Neural cell (in vitro differentiated cells): ENCODE results near the gene CREB3L2. TPM values are rescaled to one million over a fixed set of nuclear protein-coding genes. Genes with fewer than 3 reads are reported as not detected.

Experiments used
- H2AFZ ChIP-seq: fragments of 200-600, 300-800 bp; sonication (generic), shearing (Covaris generic); 2 replicates; pipeline ENCODE4 v1.6.0; 2014; ENCODE audit warnings: low read depth, mild to moderate bottlenecking, antibody characterized with exemption, low read length, moderate library complexity
- H3F3A ChIP-seq: fragments of 200-600 bp; shearing (Covaris generic); 2 replicates; pipeline ENCODE4 v1.6.1; 2016; ENCODE audit warnings: mild to moderate bottlenecking, moderate library complexity, mixed read lengths, antibody characterized with exemption, low read length; ENCODE audit not compliant: insufficient read depth, poor library complexity, severe bottlenecking
- H3K27ac ChIP-seq: fragments of 200-600, 300-800 bp; sonication (generic), shearing (Covaris generic); 2 replicates; pipeline ENCODE4 v1.5.1; 2014; ENCODE audit warnings: mild to moderate bottlenecking, low read length, moderate library complexity
- H3K27me3 ChIP-seq: fragments of 300-800, 200-600 bp; sonication (generic), shearing (Covaris generic); 2 replicates; pipeline ENCODE4 v1.6.0; 2014; ENCODE audit warnings: mild to moderate bottlenecking, low read depth, low read length, moderate library complexity; ENCODE audit not compliant: insufficient read depth
- H3K36me3 ChIP-seq: fragments of 300-800, 200-600 bp; sonication (generic), shearing (Covaris generic); 2 replicates; pipeline ENCODE4 v1.5.1; 2014; ENCODE audit warnings: mild to moderate bottlenecking, antibody characterized with exemption, low read length, moderate library complexity; ENCODE audit not compliant: insufficient read depth
- H3K4me2 ChIP-seq: fragments of 300-800, 200-600 bp; sonication (generic), shearing (Covaris generic); 2 replicates; pipeline ENCODE4 v1.6.0; 2014; ENCODE audit warnings: mild to moderate bottlenecking, low read length
- H3K4me3 ChIP-seq: fragments of 300-800, 200-600 bp; sonication (generic), shearing (Covaris generic); 2 replicates; pipeline ENCODE4 v1.5.1; 2014; ENCODE audit warnings: mild to moderate bottlenecking, low read length, moderate library complexity
- H3K79me2 ChIP-seq: fragments of 200-600 bp; shearing (Covaris generic); replicated peaks from 2 replicates; pipeline ENCODE4 v1.6.0; 2014; ENCODE audit warnings: mild to moderate bottlenecking, low read length, moderate library complexity; ENCODE audit not compliant: insufficient read depth
- H3K9ac ChIP-seq: fragments of 300-800, 200-600 bp; sonication (generic), shearing (Covaris generic); 2 replicates; pipeline ENCODE4 v1.6.1; 2016; ENCODE audit warnings: mild to moderate bottlenecking, low read length, mixed read lengths
- H3K9me2 ChIP-seq: fragments of 200-600 bp; shearing (Covaris generic); 2 replicates; pipeline ENCODE4 v1.6.1; 2016; ENCODE audit warnings: mild to moderate bottlenecking, low read length, mixed read lengths; ENCODE audit not compliant: insufficient read depth
- H3K9me3 ChIP-seq: fragments of 200-600, 300-800 bp; sonication (generic), shearing (Covaris generic); 2 replicates; pipeline ENCODE4 v1.6.1; 2016; ENCODE audit warnings: mild to moderate bottlenecking, mixed run types, low read length, moderate library complexity, mixed read lengths
- H4K20me1 ChIP-seq: fragments of 200-600 bp; shearing (Covaris generic); 2 replicates; pipeline ENCODE4 v1.6.1; 2016; ENCODE audit warnings: mild to moderate bottlenecking, mixed run types; ENCODE audit not compliant: insufficient read depth
- EP300 ChIP-seq: fragments of 450-650 bp; conservative IDR thresholded peaks from 2 replicates; pipeline ENCODE4 v1.6.1; 2014; ENCODE audit warnings: antibody characterized with exemption, mild to moderate bottlenecking, moderate library complexity; ENCODE audit not compliant: poor library complexity, severe bottlenecking
- EZH2 ChIP-seq: fragments of 200-600, 300-800 bp; shearing (Covaris generic), sonication (generic); IDR thresholded peaks from 2 replicates; pipeline ENCODE4 v1.6.1; 2014; ENCODE audit warnings: antibody characterized with exemption, low read length, borderline replicate concordance, mild to moderate bottlenecking; ENCODE audit not compliant: insufficient read depth, poor library complexity, severe bottlenecking
- MXI1 ChIP-seq: fragments of 450-650 bp; conservative IDR thresholded peaks from 2 replicates; pipeline ENCODE4 v1.6.1; 2014; ENCODE audit warnings: antibody characterized with exemption, mild to moderate bottlenecking; ENCODE audit not compliant: poor library complexity, severe bottlenecking
- POLR2AphosphoS5 ChIP-seq: IDR thresholded peaks from 2 replicates; pipeline ENCODE4 v1.6.1; 2012
- RAD21 ChIP-seq: fragments of 450-650 bp; conservative IDR thresholded peaks from 2 replicates; pipeline ENCODE4 v1.6.1; 2014; ENCODE audit warnings: antibody characterized with exemption, mild to moderate bottlenecking, moderate library complexity
- REST ChIP-seq: IDR thresholded peaks from 2 replicates; pipeline ENCODE4 v1.6.1; 2012; ENCODE audit warnings: borderline replicate concordance
- SMC3 ChIP-seq: fragments of 450-650 bp; conservative IDR thresholded peaks from 2 replicates; pipeline ENCODE4 v1.6.1; 2014; ENCODE audit warnings: antibody characterized with exemption, mild to moderate bottlenecking, moderate library complexity; ENCODE audit not compliant: poor library complexity
- TAF1 ChIP-seq: IDR thresholded peaks from 2 replicates; pipeline ENCODE4 v1.6.1; 2012; ENCODE audit warnings: low read depth
- polyA plus RNA-seq: library from polyadenylated mRNA; depleted of rRNA; stranded (reverse); fragments of >200 nt; gene quantifications from 2 replicates; pipeline ENCODE4 v1.2.3, GENCODE V29; 2014
- TF ChIP-seq, protein P1 (sequence below): fragments of 450-650 bp; IDR thresholded peaks from 2 replicates; pipeline ENCODE4 v1.5.1; 2014; ENCODE audit warnings: antibody characterized with exemption, mild to moderate bottlenecking, moderate library complexity; ENCODE audit not compliant: poor library complexity, severe bottlenecking

CREB3L2 gene
- polyA plus RNA-seq, 1 donor from 2014 or later, result 1.5 TPM

DNA sequence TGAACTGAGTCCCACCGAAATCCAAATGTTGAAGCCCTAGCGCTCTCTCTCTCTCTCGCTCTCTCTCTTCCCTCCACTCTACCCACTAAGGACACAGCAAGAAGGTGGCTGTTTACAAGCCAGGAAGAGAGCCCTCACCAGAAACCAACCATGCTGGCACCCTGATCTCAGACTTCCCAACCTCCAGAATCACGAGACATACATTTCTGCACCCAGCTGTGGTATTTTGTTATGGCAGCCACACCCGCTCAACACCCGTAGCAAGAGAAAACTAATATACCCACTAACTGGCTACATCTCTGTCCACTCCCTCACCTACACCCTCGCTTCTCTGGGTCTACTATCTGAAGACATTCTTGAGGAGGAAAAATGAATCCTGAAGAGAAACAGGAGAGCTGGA lies 54.8 kb downstream of the CREB3L2 start:
- no peak overlapping the region for H3K27ac ChIP-seq
- H3K9me2 ChIP-seq, result no peaks in the 10 kb centered on the region
- no peaks in the 10 kb centered on the region for H4K20me1 ChIP-seq
- no peaks in the 10 kb centered on the region for H3K36me3 ChIP-seq
- H3K4me2 ChIP-seq, result no peak overlapping the region
- H3K79me2 ChIP-seq, result no peaks in the 10 kb centered on the region
- no peak overlapping the region for H2AFZ ChIP-seq
- TF ChIP-seq TAF1, result no peak
- TF ChIP-seq, protein P1, sequence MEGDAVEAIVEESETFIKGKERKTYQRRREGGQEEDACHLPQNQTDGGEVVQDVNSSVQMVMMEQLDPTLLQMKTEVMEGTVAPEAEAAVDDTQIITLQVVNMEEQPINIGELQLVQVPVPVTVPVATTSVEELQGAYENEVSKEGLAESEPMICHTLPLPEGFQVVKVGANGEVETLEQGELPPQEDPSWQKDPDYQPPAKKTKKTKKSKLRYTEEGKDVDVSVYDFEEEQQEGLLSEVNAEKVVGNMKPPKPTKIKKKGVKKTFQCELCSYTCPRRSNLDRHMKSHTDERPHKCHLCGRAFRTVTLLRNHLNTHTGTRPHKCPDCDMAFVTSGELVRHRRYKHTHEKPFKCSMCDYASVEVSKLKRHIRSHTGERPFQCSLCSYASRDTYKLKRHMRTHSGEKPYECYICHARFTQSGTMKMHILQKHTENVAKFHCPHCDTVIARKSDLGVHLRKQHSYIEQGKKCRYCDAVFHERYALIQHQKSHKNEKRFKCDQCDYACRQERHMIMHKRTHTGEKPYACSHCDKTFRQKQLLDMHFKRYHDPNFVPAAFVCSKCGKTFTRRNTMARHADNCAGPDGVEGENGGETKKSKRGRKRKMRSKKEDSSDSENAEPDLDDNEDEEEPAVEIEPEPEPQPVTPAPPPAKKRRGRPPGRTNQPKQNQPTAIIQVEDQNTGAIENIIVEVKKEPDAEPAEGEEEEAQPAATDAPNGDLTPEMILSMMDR, result no peak
- no peak for TF ChIP-seq REST
- no peak for TF ChIP-seq MXI1
- TF ChIP-seq EZH2, result no peak
- no peak for TF ChIP-seq RAD21
- TF ChIP-seq POLR2AphosphoS5, result no peak
- TF ChIP-seq EP300, result no peak
- no peak for TF ChIP-seq SMC3
- no peak overlapping the region for H3K4me3 ChIP-seq
- no peaks in the 10 kb centered on the region for H3F3A ChIP-seq
- no peak overlapping the region for H3K9ac ChIP-seq
- no peaks in the 10 kb centered on the region for H3K9me3 ChIP-seq
- no peaks in the 10 kb centered on the region for H3K27me3 ChIP-seq

DNA sequence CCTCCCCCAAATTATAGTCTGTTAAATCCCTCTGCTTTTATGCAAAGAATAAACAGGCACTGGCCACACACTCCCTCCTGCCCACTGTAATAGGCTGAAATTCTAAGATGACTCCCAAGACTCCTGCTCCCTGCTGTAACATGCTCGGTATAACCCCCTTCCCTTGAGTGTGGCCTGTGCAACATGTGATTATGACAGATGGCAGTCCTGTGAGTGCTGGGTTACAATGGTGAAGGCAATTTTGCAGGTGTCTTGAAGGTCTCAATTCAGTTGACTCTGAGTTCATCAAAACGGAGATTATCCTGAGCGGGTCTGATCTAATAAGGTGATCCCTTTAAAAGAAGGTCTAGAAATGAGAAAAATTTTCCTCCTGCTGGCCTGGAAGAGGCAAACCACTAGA lies 55.9 kb downstream of the CREB3L2 start:
- Histone ChIP-seq H3K9me2 (no peaks in the 10 kb centered on the region), H2AFZ (no peak overlapping the region), H3K9ac (no peak overlapping the region), H3F3A (no peaks in the 10 kb centered on the region), H3K79me2 (no peaks in the 10 kb centered on the region), H4K20me1 (no peaks in the 10 kb centered on the region), H3K9me3 (no peaks in the 10 kb centered on the region), H3K27ac (no peak overlapping the region), H3K36me3 (no peaks in the 10 kb centered on the region), H3K27me3 (no peaks in the 10 kb centered on the region), H3K4me3 (no peak overlapping the region), H3K4me2 (no peak overlapping the region)
- TF ChIP-seq EP300 (no peak), TAF1 (no peak), RAD21 (no peak), POLR2AphosphoS5 (no peak), REST (no peak), EZH2 (no peak), MXI1 (no peak), SMC3 (no peak)
- TF ChIP-seq, protein P1, result no peak
